Fibroblast of lung (primary cell): ENCODE results near the gene COL5A3. TPM values are rescaled to one million over a fixed set of nuclear protein-coding genes. Genes with fewer than 3 reads are reported as not detected.

Source experiments
- DNase-seq, 2 donors: peaks; one replicate each; pipeline versions ENCODE4 v3.0.0 to v3.0.0-alpha.2; 2010; ENCODE audit warnings: low read depth in 2 of 2
- H2AFZ ChIP-seq: 2 replicates; pipeline ENCODE4 v1.5.1; 2012; ENCODE audit warnings: low read length, control low read depth, inconsistent platforms
- H3K27ac ChIP-seq: 2 replicates; pipeline ENCODE4 v1.5.1; 2011; ENCODE audit warnings: low read length, control low read depth; ENCODE audit not compliant: insufficient read depth
- H3K27me3 ChIP-seq: 2 replicates; pipeline ENCODE4 v1.5.1; 2011; ENCODE audit warnings: mild to moderate bottlenecking, low read length; ENCODE audit not compliant: control insufficient read depth, insufficient read depth
- H3K36me3 ChIP-seq: 2 replicates; pipeline ENCODE4 v1.5.1; 2011; ENCODE audit warnings: low read length; ENCODE audit not compliant: control insufficient read depth, insufficient read depth
- H3K4me1 ChIP-seq: 2 replicates; pipeline ENCODE4 v1.5.1; 2011; ENCODE audit warnings: low read length; ENCODE audit not compliant: control insufficient read depth, insufficient read depth; ENCODE audit errors: extremely low read depth
- H3K4me2 ChIP-seq: 2 replicates; pipeline ENCODE4 v1.5.1; 2011; ENCODE audit warnings: low read length, control low read depth; ENCODE audit not compliant: insufficient read depth; ENCODE audit errors: extremely low read depth
- H3K4me3 ChIP-seq, 4 experiments: fragments of 200-600 bp in 1 of 4; sonication (generic) in 1 of 4; replicated peaks in 1 of 4; 2 replicates each; pipeline ENCODE4 v1.5.1; 2011 to 2016; ENCODE audit warnings: low read length in 4 of 4, low read depth in 3 of 4, mild to moderate bottlenecking in 3 of 4, control low read depth in 2 of 4, inconsistent platforms in 1 of 4, mixed read lengths in 1 of 4; ENCODE audit not compliant: insufficient read depth in 1 of 4; ENCODE audit errors: control extremely low read depth in 1 of 4
- H3K79me2 ChIP-seq: 2 replicates; pipeline ENCODE4 v1.5.1; 2012; ENCODE audit warnings: mild to moderate bottlenecking, low read length, inconsistent platforms; ENCODE audit not compliant: control insufficient read depth, insufficient read depth
- H3K9ac ChIP-seq: 2 replicates; pipeline ENCODE4 v1.5.1; 2011; ENCODE audit warnings: mild to moderate bottlenecking, low read length, control low read depth; ENCODE audit not compliant: insufficient read depth
- H3K9me3 ChIP-seq: 2 replicates; pipeline ENCODE4 v1.5.1; 2012; ENCODE audit warnings: low read depth, low read length; ENCODE audit not compliant: control insufficient read depth, insufficient read depth
- H4K20me1 ChIP-seq: 2 replicates; pipeline ENCODE4 v1.5.1; 2011; ENCODE audit warnings: low read length; ENCODE audit not compliant: control insufficient read depth, insufficient read depth; ENCODE audit errors: extremely low read depth
- CTCF ChIP-seq, 2 donors: IDR thresholded peaks in 1 of 2; conservative IDR thresholded peaks in 1 of 2; 1 replicate in 1 of 2; 2 replicates in 1 of 2; pipeline ENCODE4 v1.5.1; 2011 to 2012; ENCODE audit warnings: low read length in 2 of 2, control low read depth in 1 of 2, inconsistent platforms in 1 of 2, low read depth in 1 of 2, mild to moderate bottlenecking in 1 of 2
- EZH2 ChIP-seq: IDR thresholded peaks from 2 replicates; pipeline ENCODE4 v1.5.1; 2012; ENCODE audit warnings: low read length, control low read depth, mild to moderate bottlenecking; ENCODE audit errors: missing control alignments
- polyA plus RNA-seq, 2 donors: library from polyadenylated mRNA; depleted of rRNA in 1 of 2; stranded (reverse) in 1 of 2; unstranded in 1 of 2; fragments of >200 nt; gene quantifications; 2 replicates each; pipeline ENCODE4 v1.2.1, GENCODE V29; 2011 to 2012; ENCODE audit warnings: missing spikeins in 1 of 2
- total RNA-seq: library from RNA; depleted of rRNA; stranded (reverse); fragments of >200 nt; gene quantifications from 2 replicates; pipeline ENCODE4 v1.2.1, GENCODE V29; 2014

COL5A3 gene
- total and polyA plus RNA-seq, 2 donors (not counting 1 experiment from before 2014, with no cell fraction given), result 1.2 to 33.7 TPM

GRCh38 chr19:9969688-9969975, 40.7 kb downstream of the COL5A3 start:
- Histone ChIP-seq H3K79me2 (no peaks in the 10 kb centered on the region), H3K4me1 (no peaks in the 10 kb centered on the region), H3K27ac (no peak overlapping the region), H3K27me3 (no peaks in the 10 kb centered on the region), H3K9ac (no peak overlapping the region), H3K4me2 (no peak overlapping the region), H3K36me3 (peaks cover 3% of the 10 kb centered on the region), H3K4me3 (no peak overlapping the region), H4K20me1 (no peaks in the 10 kb centered on the region), H2AFZ (no peak overlapping the region), H3K9me3 (no peaks in the 10 kb centered on the region)
- TF ChIP-seq CTCF (conservative IDR thresholded peaks at IDR 0.05 in 1 of 2, IDR thresholded peaks at IDR 0.05 in 1 of 2; ENCODE audit: low read depth in 1 of 2, low read length in 2 of 2) (no peak), EZH2 (no peak)
- DNase-seq, result no peak

GRCh38 chr19:9968820-9969687, 41.2 kb downstream of the COL5A3 start:
- Histone ChIP-seq H3K4me3 (no peak overlapping the region), H3K9me3 (no peaks in the 10 kb centered on the region), H3K4me1 (no peaks in the 10 kb centered on the region), H3K9ac (no peak overlapping the region), H2AFZ (no peak overlapping the region), H4K20me1 (no peaks in the 10 kb centered on the region), H3K27me3 (no peaks in the 10 kb centered on the region), H3K36me3 (peaks cover 3% of the 10 kb centered on the region), H3K27ac (no peak overlapping the region), H3K79me2 (no peaks in the 10 kb centered on the region), H3K4me2 (no peak overlapping the region)
- no peak for DNase-seq
- TF ChIP-seq CTCF (conservative IDR thresholded peaks at IDR 0.05 in 1 of 2, IDR thresholded peaks at IDR 0.05 in 1 of 2; ENCODE audit: low read depth in 1 of 2, low read length in 2 of 2) (no peak), EZH2 (no peak)

GRCh38 chr19:9967326-9967725, 43.0 kb downstream of the COL5A3 start:
- Histone ChIP-seq H3K4me1 (no peaks in the 10 kb centered on the region), H3K9ac (no peak overlapping the region), H3K79me2 (no peaks in the 10 kb centered on the region), H2AFZ (no peak overlapping the region), H3K36me3 (peaks cover 2% of the 10 kb centered on the region), H4K20me1 (no peaks in the 10 kb centered on the region), H3K9me3 (no peaks in the 10 kb centered on the region), H3K27ac (no peak overlapping the region), H3K4me3 (no peak overlapping the region), H3K4me2 (no peak overlapping the region), H3K27me3 (no peaks in the 10 kb centered on the region)
- DNase-seq, result peak in 1 of 2 donors; percentile 28
- TF ChIP-seq CTCF (conservative IDR thresholded peaks at IDR 0.05 in 1 of 2, IDR thresholded peaks at IDR 0.05 in 1 of 2; ENCODE audit: low read depth in 1 of 2, low read length in 2 of 2) (no peak), EZH2 (no peak)
